KMS-11 (cell line): ENCODE results near the gene RNF144A.

Experiments used
- H2AFZ ChIP-seq: fragments of 200-600 bp; sonication (generic); 2 replicates; pipeline ENCODE4 v1.6.1; 2016; ENCODE audit warnings: antibody characterized with exemption, mixed run types, low read depth
- H3K27ac ChIP-seq: fragments of 200-600 bp; sonication (generic); 2 replicates; pipeline ENCODE4 v1.6.1; 2016; ENCODE audit warnings: mild to moderate bottlenecking, mixed run types
- H3K27me3 ChIP-seq: fragments of 200-600 bp; sonication (generic); 2 replicates; pipeline ENCODE4 v1.6.1; 2017; ENCODE audit warnings: mild to moderate bottlenecking, low read depth, mixed run types, moderate library complexity; ENCODE audit not compliant: insufficient read depth
- H3K36me3 ChIP-seq: fragments of 200-600 bp; sonication (generic); 2 replicates; pipeline ENCODE4 v1.6.1; 2017; ENCODE audit warnings: mild to moderate bottlenecking, mixed run types; ENCODE audit not compliant: insufficient read depth
- H3K4me1 ChIP-seq: fragments of 200-600 bp; sonication (generic); 2 replicates; pipeline ENCODE4 v1.6.1; 2016; ENCODE audit warnings: mild to moderate bottlenecking, low read depth, mixed run types; ENCODE audit not compliant: poor library complexity, severe bottlenecking
- H3K4me2 ChIP-seq: fragments of 200-600 bp; sonication (generic); 2 replicates; pipeline ENCODE4 v1.7.0; 2016; ENCODE audit warnings: mild to moderate bottlenecking, mixed run types
- H3K4me3 ChIP-seq: fragments of 200-600 bp; sonication (generic); IDR thresholded peaks from 2 replicates; pipeline ENCODE4 v1.6.1; 2017; ENCODE audit warnings: low read depth, low read length, mixed read lengths; ENCODE audit not compliant: insufficient read depth
- H3K79me2 ChIP-seq: fragments of 200-600 bp; sonication (generic); 2 replicates; pipeline ENCODE4 v1.6.1; 2016; ENCODE audit warnings: low read depth, mixed run types; ENCODE audit not compliant: insufficient read depth
- H3K9ac ChIP-seq: fragments of 200-600 bp; sonication (generic); 2 replicates; pipeline ENCODE4 v1.6.1; 2016; ENCODE audit warnings: mild to moderate bottlenecking, mixed run types
- H4K20me1 ChIP-seq: fragments of 200-600 bp; sonication (generic); 2 replicates; pipeline ENCODE4 v1.6.1; 2016; ENCODE audit warnings: mild to moderate bottlenecking, mixed run types; ENCODE audit not compliant: insufficient read depth
- TF ChIP-seq, protein P1 (sequence below): fragments of 200-600 bp; sonication (generic); conservative IDR thresholded peaks from 2 replicates; pipeline ENCODE4 v1.6.1; 2017; ENCODE audit warnings: low read depth, mild to moderate bottlenecking, antibody characterized with exemption, low read length, moderate library complexity, mixed read lengths

The RNF144A gene

GRCh38 chr2:7071154-7071553 lies 153.9 kb downstream of the RNF144A start:
- TF ChIP-seq, protein P1, sequence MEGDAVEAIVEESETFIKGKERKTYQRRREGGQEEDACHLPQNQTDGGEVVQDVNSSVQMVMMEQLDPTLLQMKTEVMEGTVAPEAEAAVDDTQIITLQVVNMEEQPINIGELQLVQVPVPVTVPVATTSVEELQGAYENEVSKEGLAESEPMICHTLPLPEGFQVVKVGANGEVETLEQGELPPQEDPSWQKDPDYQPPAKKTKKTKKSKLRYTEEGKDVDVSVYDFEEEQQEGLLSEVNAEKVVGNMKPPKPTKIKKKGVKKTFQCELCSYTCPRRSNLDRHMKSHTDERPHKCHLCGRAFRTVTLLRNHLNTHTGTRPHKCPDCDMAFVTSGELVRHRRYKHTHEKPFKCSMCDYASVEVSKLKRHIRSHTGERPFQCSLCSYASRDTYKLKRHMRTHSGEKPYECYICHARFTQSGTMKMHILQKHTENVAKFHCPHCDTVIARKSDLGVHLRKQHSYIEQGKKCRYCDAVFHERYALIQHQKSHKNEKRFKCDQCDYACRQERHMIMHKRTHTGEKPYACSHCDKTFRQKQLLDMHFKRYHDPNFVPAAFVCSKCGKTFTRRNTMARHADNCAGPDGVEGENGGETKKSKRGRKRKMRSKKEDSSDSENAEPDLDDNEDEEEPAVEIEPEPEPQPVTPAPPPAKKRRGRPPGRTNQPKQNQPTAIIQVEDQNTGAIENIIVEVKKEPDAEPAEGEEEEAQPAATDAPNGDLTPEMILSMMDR = no peak
- Histone ChIP-seq H3K4me2 (no peak overlapping the region), H3K36me3 (no peaks in the 10 kb centered on the region), H3K9ac (no peak overlapping the region), H3K27ac (no peak overlapping the region), H4K20me1 (no peaks in the 10 kb centered on the region), H2AFZ (no peak overlapping the region), H3K79me2 (no peaks in the 10 kb centered on the region), H3K4me3 (no peak overlapping the region), H3K27me3 (no peaks in the 10 kb centered on the region), H3K4me1 (no peaks in the 10 kb centered on the region)

- no peaks in the 10 kb centered on the region for H3K79me2 ChIP-seq
- H2AFZ ChIP-seq = no peak overlapping the region
- no peaks in the 10 kb centered on the region for H3K4me1 ChIP-seq
- no peaks in the 10 kb centered on the region for H3K27me3 ChIP-seq
- no peaks in the 10 kb centered on the region for H3K36me3 ChIP-seq
- H3K4me3 ChIP-seq = no peak overlapping the region
- TF ChIP-seq, protein P1 = no peak
- no peaks in the 10 kb centered on the region for H4K20me1 ChIP-seq
- no peak overlapping the region for H3K4me2 ChIP-seq
- H3K9ac ChIP-seq = no peak overlapping the region
- no peak overlapping the region for H3K27ac ChIP-seq
Observed at GRCh38 chr2:7071916-7072556, 154.8 kb downstream of the RNF144A start.

GRCh38 chr2:7073901-7074300 lies 156.7 kb downstream of the RNF144A start:
- H4K20me1 ChIP-seq = no peaks in the 10 kb centered on the region
- H3K4me1 ChIP-seq = no peaks in the 10 kb centered on the region
- no peak overlapping the region for H2AFZ ChIP-seq
- H3K27ac ChIP-seq = no peak overlapping the region
- TF ChIP-seq, protein P1 = no peak
- H3K4me2 ChIP-seq = no peak overlapping the region
- no peak overlapping the region for H3K9ac ChIP-seq
- H3K27me3 ChIP-seq = no peaks in the 10 kb centered on the region
- no peaks in the 10 kb centered on the region for H3K36me3 ChIP-seq
- H3K79me2 ChIP-seq = no peaks in the 10 kb centered on the region
- no peak overlapping the region for H3K4me3 ChIP-seq

GRCh38 chr2:7075834-7076233 lies 158.6 kb downstream of the RNF144A start:
- H3K9ac ChIP-seq = no peak overlapping the region
- H3K4me1 ChIP-seq = no peaks in the 10 kb centered on the region
- no peaks in the 10 kb centered on the region for H3K36me3 ChIP-seq
- no peaks in the 10 kb centered on the region for H4K20me1 ChIP-seq
- no peaks in the 10 kb centered on the region for H3K79me2 ChIP-seq
- no peak overlapping the region for H3K4me3 ChIP-seq
- H3K4me2 ChIP-seq = no peak overlapping the region
- H3K27ac ChIP-seq = no peak overlapping the region
- TF ChIP-seq, protein P1 = no peak
- H3K27me3 ChIP-seq = no peaks in the 10 kb centered on the region
- no peak overlapping the region for H2AFZ ChIP-seq
